Endothelial cell of umbilical vein (primary cell): ENCODE measurements around the gene UNC119. TPM values are rescaled to one million over a fixed set of nuclear protein-coding genes. Genes with fewer than 3 reads are reported as not detected.

Experiments
- BruUV-seq: library from RNA; stranded (reverse); fragments of 400-500 nt; replicated peaks from 2 replicates; lab custom pipeline; 2021; lab: Mats Ljungman, UMichigan
- CTCF ChIA-PET: fragments of 300-600, 350-600 bp; sonication (Branson Sonifier 250); formaldehyde crosslinking; loops from one replicate; lab custom pipeline; 2021; ENCODE audit warnings: antibody characterized with exemption, inconsistent platforms; lab: Charles Lee
- POLR2A ChIA-PET: fragments of 300-600, 350-600 bp; sonication (Branson Sonifier 250); formaldehyde crosslinking; loops from one replicate; lab custom pipeline; 2021; ENCODE audit warnings: antibody characterized with exemption, inconsistent platforms; lab: Charles Lee
- DNase-seq: peaks from one replicate; pipeline ENCODE4 v3.0.0-alpha.2; 2011; ENCODE audit warnings: low read depth, low spot score
- FAIRE-seq: peaks from 2 replicates; lab custom pipeline; 2011; peaks lifted over from hg19 to GRCh38; lab: Jason Lieb, UNC
- H2AFZ ChIP-seq: 2 replicates; pipeline ENCODE4 v1.6.0; 2012; ENCODE audit warnings: low read depth, low read length, control low read depth, inconsistent platforms
- H3K27ac ChIP-seq: 2 replicates; pipeline ENCODE4 v1.5.1; 2011; ENCODE audit warnings: low read depth, mild to moderate bottlenecking, control low read depth, low read length, moderate library complexity; ENCODE audit not compliant: insufficient read depth
- H3K27me3 ChIP-seq, 2 experiments: 2 replicates each; pipeline versions ENCODE4 v1.6.0 to v1.6.1; 2011; ENCODE audit warnings: low read length in 2 of 2, mixed read lengths in 1 of 2; ENCODE audit not compliant: control insufficient read depth in 2 of 2, insufficient read depth in 2 of 2
- H3K36me3 ChIP-seq, 2 experiments: 2 replicates in 1 of 2; 3 replicates in 1 of 2; pipeline ENCODE4 v1.5.1; 2011; ENCODE audit warnings: low read length in 2 of 2, mild to moderate bottlenecking in 1 of 2, moderate library complexity in 1 of 2; ENCODE audit not compliant: control insufficient read depth in 2 of 2, insufficient read depth in 2 of 2; ENCODE audit errors: extremely low read depth in 1 of 2
- H3K4me1 ChIP-seq: 3 replicates; pipeline ENCODE4 v1.5.1; 2011; ENCODE audit warnings: mild to moderate bottlenecking, low read length; ENCODE audit not compliant: control insufficient read depth, insufficient read depth; ENCODE audit errors: extremely low read depth
- H3K4me2 ChIP-seq: 2 replicates; pipeline ENCODE4 v1.6.1; 2011; ENCODE audit warnings: low read length, control low read depth, mixed read lengths; ENCODE audit not compliant: insufficient read depth
- H3K4me3 ChIP-seq, 3 experiments: fragments of 200-600 bp in 1 of 3; sonication (generic), shearing (Covaris generic) in 1 of 3; replicated peaks in 1 of 3; 2 replicates each; pipeline ENCODE4 v1.5.1; 2011 to 2016; ENCODE audit warnings: control low read depth in 3 of 3, low read length in 3 of 3, mild to moderate bottlenecking in 2 of 3, inconsistent platforms in 1 of 3, low read depth in 1 of 3, moderate library complexity in 1 of 3; ENCODE audit not compliant: insufficient read depth in 1 of 3
- H3K79me2 ChIP-seq: 2 replicates; pipeline ENCODE4 v1.6.0; 2012; ENCODE audit warnings: low read length, inconsistent platforms; ENCODE audit not compliant: control insufficient read depth, insufficient read depth
- H3K9ac ChIP-seq: replicated peaks from 2 replicates; pipeline ENCODE3; 2011; ENCODE audit warnings: low read length, control low read depth; ENCODE audit not compliant: insufficient read depth; ENCODE audit errors: extremely low read depth
- H3K9me1 ChIP-seq: replicated peaks from 3 replicates; pipeline ENCODE4 v1.6.0; 2011; ENCODE audit warnings: mild to moderate bottlenecking, low read length; ENCODE audit not compliant: control insufficient read depth, insufficient read depth; ENCODE audit errors: extremely low read depth
- H3K9me3 ChIP-seq: replicated peaks from 2 replicates; pipeline ENCODE4 v1.5.1; 2012; ENCODE audit warnings: low read length, inconsistent platforms; ENCODE audit not compliant: control insufficient read depth, insufficient read depth
- H4K20me1 ChIP-seq: replicated peaks from 2 replicates; pipeline ENCODE3; 2011; ENCODE audit warnings: mild to moderate bottlenecking, low read length; ENCODE audit not compliant: control insufficient read depth, insufficient read depth; ENCODE audit errors: extremely low read depth
- EZH2 ChIP-seq: IDR thresholded peaks from 2 replicates; pipeline ENCODE4 v1.6.1; 2012; ENCODE audit warnings: borderline replicate concordance, low read depth, mild to moderate bottlenecking, moderate library complexity, low read length, inconsistent platforms; ENCODE audit not compliant: severe bottlenecking
- FOS ChIP-seq: IDR thresholded peaks from 2 replicates; pipeline ENCODE4 v1.6.1; 2011; ENCODE audit warnings: mild to moderate bottlenecking, low read length, moderate library complexity, borderline replicate concordance; ENCODE audit not compliant: insufficient read depth
- GATA2 ChIP-seq: IDR thresholded peaks from 2 replicates; pipeline ENCODE4 v1.7.0; 2011; ENCODE audit warnings: low read depth, mild to moderate bottlenecking, moderate library complexity, mixed read lengths, low read length; ENCODE audit not compliant: insufficient read length, insufficient read depth
- JUN ChIP-seq: IDR thresholded peaks from 2 replicates; pipeline ENCODE4 v1.6.1; 2011; ENCODE audit warnings: borderline replicate concordance, low read depth; ENCODE audit not compliant: insufficient read length, insufficient read depth
- MYC ChIP-seq: IDR thresholded peaks from one replicate; pipeline ENCODE4 v1.6.1; 2011; ENCODE audit warnings: mild to moderate bottlenecking, low read depth, low read length
- POLR2A ChIP-seq: IDR thresholded peaks from 2 replicates; pipeline ENCODE4 v1.6.1; 2012; ENCODE audit warnings: low read depth, mild to moderate bottlenecking, control low read depth, low read length
- POLR2AphosphoS5 ChIP-seq: IDR thresholded peaks from 2 replicates; pipeline ENCODE4 v1.6.1; 2012; ENCODE audit warnings: low read depth, mild to moderate bottlenecking, control low read depth, low read length, moderate library complexity; ENCODE audit not compliant: insufficient read depth
- dilution Hi-C: fragments of 300-500 bp; cut with MboI; formaldehyde crosslinking; loops from one replicate; pipeline ENCODE4 v1.15.0; 2019; ENCODE audit warnings: low sequenced_read_pairs; ENCODE audit not compliant: extremely low pct_ligation_motif_present
- intact Hi-C: fragments of 100-400 bp; cut with micrococcal nuclease; formaldehyde crosslinking; loops from one replicate; pipeline ENCODE4 v1.10.0; 2022
- polyA plus RNA-seq, 4 experiments: library from polyadenylated mRNA; depleted of rRNA in 3 of 4; stranded (reverse) in 3 of 4; unstranded in 1 of 4; fragments of >200 nt; gene quantifications; 2 replicates each; pipeline versions ENCODE4 v1.2.1 to v1.2.3, GENCODE V29; 2011 to 2012; ENCODE audit warnings: missing spikeins in 1 of 4
- total RNA-seq: library from RNA; stranded (reverse); gene quantifications from 2 replicates; pipeline ENCODE4 v1.2.3, GENCODE V29; 2021
- TF ChIP-seq, protein P1 (sequence below): IDR thresholded peaks from 2 replicates; pipeline ENCODE4 v1.6.1; 2011; ENCODE audit not compliant: insufficient read depth, insufficient read length
- TF ChIP-seq, protein P2 (sequence below), 2 donors: IDR thresholded peaks; 1 replicate in 1 of 2; 2 replicates in 1 of 2; pipeline ENCODE4 v1.5.1; 2011; ENCODE audit warnings: low read length in 2 of 2, mild to moderate bottlenecking in 2 of 2, moderate library complexity in 2 of 2, control low read depth in 1 of 2, inconsistent platforms in 1 of 2, low read depth in 1 of 2; ENCODE audit not compliant: insufficient read depth in 1 of 2; ENCODE audit errors: extremely low read depth in 1 of 2

UNC119 gene
- total and polyA plus RNA-seq, 2 donors (not counting 3 experiments of a cell fraction or from before 2014, with no cell fraction given), result 26.3 to 67.8 TPM

DNA sequence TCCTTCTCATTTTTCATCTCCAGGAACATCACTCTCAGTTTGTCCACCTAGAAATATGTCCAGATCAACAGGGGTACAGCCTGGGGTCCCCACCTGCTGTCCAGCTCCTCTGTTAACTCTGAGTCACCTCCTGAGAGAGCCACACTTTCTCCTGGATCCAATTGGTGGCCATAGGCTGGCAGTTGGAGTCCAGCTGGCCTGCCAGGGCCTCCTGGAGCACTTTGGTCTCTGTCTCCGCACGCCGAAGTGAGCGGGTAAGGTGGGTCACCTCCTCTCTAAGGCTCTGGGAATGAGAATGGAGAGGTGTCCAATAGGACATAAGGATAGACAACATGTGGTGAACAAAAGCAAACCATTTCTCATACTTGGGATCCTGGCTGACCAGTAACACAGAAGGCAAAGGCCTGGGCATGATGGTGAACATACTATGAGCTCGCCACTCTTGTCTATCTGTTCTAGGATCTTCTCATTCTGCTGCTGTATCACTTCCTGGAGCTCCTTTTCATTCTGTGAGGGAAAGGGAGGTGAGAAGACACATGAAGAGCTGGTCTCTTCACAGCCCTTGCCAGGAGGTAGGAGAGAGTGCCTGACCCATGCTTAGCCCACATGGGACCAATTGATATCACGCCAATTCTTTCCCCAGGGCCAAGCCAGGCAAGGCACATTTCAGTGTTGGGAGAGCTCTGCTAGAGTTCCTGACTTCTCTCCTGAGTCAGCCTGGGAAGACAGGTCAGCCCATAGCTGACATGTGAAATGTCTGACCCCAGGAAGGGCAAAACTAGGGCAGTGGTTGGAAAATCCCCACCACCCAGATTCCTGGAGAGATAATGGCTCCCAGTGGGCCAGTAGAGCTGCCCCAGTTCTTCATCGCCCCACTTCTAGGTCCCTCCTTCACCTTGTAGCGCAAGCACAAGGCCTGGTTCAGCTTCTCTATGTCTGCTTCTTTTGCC is 26.1 kb upstream of the UNC119 start:
- no peak overlapping the region for H3K9ac ChIP-seq
- no peaks in the 10 kb centered on the region for H3K9me1 ChIP-seq
- no peaks in the 10 kb centered on the region for H4K20me1 ChIP-seq
- no peak overlapping the region for H2AFZ ChIP-seq
- H3K4me3 ChIP-seq, result no peak overlapping the region
- no peak overlapping the region for H3K27ac ChIP-seq
- CTCF ChIA-PET, result interaction anchor here (1.6 kb wide), 1 partner anchor 15 kb away, joined by 4 read pairs; no protein-coding TSS in a partner anchor
- H3K79me2 ChIP-seq, result no peaks in the 10 kb centered on the region
- peaks cover 7 to 17% of the 10 kb centered on the region in 2 experiments for H3K36me3 ChIP-seq
- intact Hi-C loops (no loop called here), dilution Hi-C loops (no loop called here)
- no peak overlapping the region for H3K4me2 ChIP-seq
- TSS peak; percentile 57 for BruUV-seq
- H3K27me3 ChIP-seq, result no peaks in the 10 kb centered on the region
- no peaks in the 10 kb centered on the region for H3K9me3 ChIP-seq
- POLR2A ChIA-PET, result no interaction called here
- H3K4me1 ChIP-seq, result peaks cover 2% of the 10 kb centered on the region
- TF ChIP-seq, protein P1, sequence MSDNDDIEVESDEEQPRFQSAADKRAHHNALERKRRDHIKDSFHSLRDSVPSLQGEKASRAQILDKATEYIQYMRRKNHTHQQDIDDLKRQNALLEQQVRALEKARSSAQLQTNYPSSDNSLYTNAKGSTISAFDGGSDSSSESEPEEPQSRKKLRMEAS, result no peak
- no peak for TF ChIP-seq JUN
- TF ChIP-seq EZH2, result no peak
- TF ChIP-seq POLR2AphosphoS5, result no peak
- TF ChIP-seq MYC, result no peak
- TF ChIP-seq POLR2A, result no peak
- TF ChIP-seq GATA2, result no peak
- no peak for TF ChIP-seq FOS
- TF ChIP-seq, protein P2, sequence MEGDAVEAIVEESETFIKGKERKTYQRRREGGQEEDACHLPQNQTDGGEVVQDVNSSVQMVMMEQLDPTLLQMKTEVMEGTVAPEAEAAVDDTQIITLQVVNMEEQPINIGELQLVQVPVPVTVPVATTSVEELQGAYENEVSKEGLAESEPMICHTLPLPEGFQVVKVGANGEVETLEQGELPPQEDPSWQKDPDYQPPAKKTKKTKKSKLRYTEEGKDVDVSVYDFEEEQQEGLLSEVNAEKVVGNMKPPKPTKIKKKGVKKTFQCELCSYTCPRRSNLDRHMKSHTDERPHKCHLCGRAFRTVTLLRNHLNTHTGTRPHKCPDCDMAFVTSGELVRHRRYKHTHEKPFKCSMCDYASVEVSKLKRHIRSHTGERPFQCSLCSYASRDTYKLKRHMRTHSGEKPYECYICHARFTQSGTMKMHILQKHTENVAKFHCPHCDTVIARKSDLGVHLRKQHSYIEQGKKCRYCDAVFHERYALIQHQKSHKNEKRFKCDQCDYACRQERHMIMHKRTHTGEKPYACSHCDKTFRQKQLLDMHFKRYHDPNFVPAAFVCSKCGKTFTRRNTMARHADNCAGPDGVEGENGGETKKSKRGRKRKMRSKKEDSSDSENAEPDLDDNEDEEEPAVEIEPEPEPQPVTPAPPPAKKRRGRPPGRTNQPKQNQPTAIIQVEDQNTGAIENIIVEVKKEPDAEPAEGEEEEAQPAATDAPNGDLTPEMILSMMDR (IDR thresholded peaks at IDR 0.05; ENCODE audit: extremely low read depth in 1 of 2, insufficient read depth in 1 of 2, low read depth in 1 of 2, low read length in 2 of 2), result no peak
- DNase-seq (no peak), FAIRE-seq (no peak)
